ENCODE data around the gene STXBP2. TPM values are rescaled to one million over a fixed set of nuclear protein-coding genes. Genes with fewer than 3 reads are reported as not detected.

STXBP2 gene
- total RNA-seq, 1 donor from 2014 or later = 12.7 TPM

- no peak overlapping the region for H3K27ac ChIP-seq
- no peaks in the 10 kb centered on the region for H3K9me3 ChIP-seq (ENCODE audit: low read depth)
- H3F3A ChIP-seq (ENCODE audit: low read depth) = no peaks in the 10 kb centered on the region
- peaks cover 9% of the 10 kb centered on the region for H3K27me3 Mint-ChIP-seq (ENCODE audit: insufficient read depth, low read depth)
- peaks cover 5% of the 10 kb centered on the region for H3K4me1 ChIP-seq
- peak overlapping the region; percentile 100 for H3K4me3 Mint-ChIP-seq
- H3K4me2 ChIP-seq = peak overlapping the region; percentile 98
- TF ChIP-seq CTCF (IDR thresholded peaks at IDR 0.05) (no peak), EZH2 (IDR thresholded peaks at IDR 0.05) (no peak), EZH2phosphoT487 (IDR thresholded peaks at IDR 0.05) (no peak)
- DNase-seq (ENCODE audit: low spot score) = peak; percentile 40
- H3K79me2 ChIP-seq (ENCODE audit: low read depth) = peaks cover 57% of the 10 kb centered on the region
- peak overlapping the region; percentile 95 for H3K4me3 ChIP-seq
- no peaks in the 10 kb centered on the region for H3K9me3 Mint-ChIP-seq
- H3K27ac Mint-ChIP-seq = peak overlapping the region; percentile 100
- H3K9ac ChIP-seq = peak overlapping the region; percentile 97
- no peaks in the 10 kb centered on the region for H3K36me3 ChIP-seq
- H2AFZ ChIP-seq (replicated peaks) = peak overlapping the region; percentile 74
- peaks cover 6% of the 10 kb centered on the region for H4K20me1 ChIP-seq (ENCODE audit: low read depth)
- peaks cover 8% of the 10 kb centered on the region for H3K36me3 Mint-ChIP-seq
- H3K4me1 Mint-ChIP-seq = peaks cover 32% of the 10 kb centered on the region
- H3K27me3 ChIP-seq = no peaks in the 10 kb centered on the region
Observed at GRCh38 chr19:7628589-7629311, 8.2 kb upstream of the STXBP2 start.

- Histone ChIP-seq H3F3A (ENCODE audit: low read depth) (no peaks in the 10 kb centered on the region), H4K20me1 (ENCODE audit: low read depth) (peaks cover 6% of the 10 kb centered on the region), H3K36me3 (no peaks in the 10 kb centered on the region), H3K4me2 (peak within 1 kb of the TSS; percentile 98), H3K4me1 (peaks cover 5% of the 10 kb centered on the region), H3K27ac (no peak within 1 kb of the TSS), H3K4me3 (peak within 1 kb of the TSS; percentile 95), H3K27me3 (peaks cover 3% of the 10 kb centered on the region), H3K9me3 (ENCODE audit: low read depth) (no peaks in the 10 kb centered on the region), H3K9ac (peak within 1 kb of the TSS; percentile 98), H3K79me2 (ENCODE audit: low read depth) (peaks cover 57% of the 10 kb centered on the region), H2AFZ (replicated peaks) (peak within 1 kb of the TSS; percentile 74)
- peak within 1 kb of the TSS; percentile 100 for H3K4me3 Mint-ChIP-seq
- peak within 1 kb of the TSS; percentile 100 for H3K27ac Mint-ChIP-seq
- TF ChIP-seq EZH2phosphoT487 (IDR thresholded peaks at IDR 0.05) (no peak), CTCF (IDR thresholded peaks at IDR 0.05) (no peak), EZH2 (IDR thresholded peaks at IDR 0.05) (no peak)
- DNase-seq (ENCODE audit: low spot score) = peak; percentile 98
- H3K9me3 Mint-ChIP-seq = no peaks in the 10 kb centered on the region
- H3K36me3 Mint-ChIP-seq = peaks cover 8% of the 10 kb centered on the region
- H3K4me1 Mint-ChIP-seq = peaks cover 32% of the 10 kb centered on the region
- H3K27me3 Mint-ChIP-seq (ENCODE audit: insufficient read depth, low read depth) = peaks cover 9% of the 10 kb centered on the region
Observed at GRCh38 chr19:7629347-7630054, 7.4 kb upstream of the STXBP2 start, which contains the start of the genes PET100 and XAB2. TSS of gene PET100 (plus strand) at chr19:7629793. CDS start at chr19:7629834, 41 bp downstream. TSS of gene XAB2 (minus strand) at chr19:7629545. CDS start at chr19:7629527, 18 bp downstream.

GRCh38 chr19:7631577-7631976 is 5.3 kb upstream of the STXBP2 start:
- H3F3A ChIP-seq (ENCODE audit: low read depth) = peaks cover 12% of the 10 kb centered on the region
- peaks cover 32% of the 10 kb centered on the region for H3K4me1 Mint-ChIP-seq
- H3K4me1 ChIP-seq = peaks cover 5% of the 10 kb centered on the region
- H3K9ac ChIP-seq = no peak overlapping the region
- H3K79me2 ChIP-seq (ENCODE audit: low read depth) = peaks cover 53% of the 10 kb centered on the region
- no peaks in the 10 kb centered on the region for H3K9me3 Mint-ChIP-seq
- H3K27me3 Mint-ChIP-seq (ENCODE audit: insufficient read depth, low read depth) = peaks cover 17% of the 10 kb centered on the region
- no peak for TF ChIP-seq EZH2 (IDR thresholded peaks at IDR 0.05)
- no peak for TF ChIP-seq CTCF (IDR thresholded peaks at IDR 0.05)
- TF ChIP-seq EZH2phosphoT487 (IDR thresholded peaks at IDR 0.05) = no peak
- no peak overlapping the region for H3K27ac ChIP-seq
- no peak overlapping the region for H3K27ac Mint-ChIP-seq
- H3K27me3 ChIP-seq = peaks cover 24% of the 10 kb centered on the region
- peaks cover 6% of the 10 kb centered on the region for H4K20me1 ChIP-seq (ENCODE audit: low read depth)
- H3K4me3 ChIP-seq = no peak overlapping the region
- H3K36me3 ChIP-seq = no peaks in the 10 kb centered on the region
- peak overlapping the region; percentile 52 for H3K4me3 Mint-ChIP-seq
- H3K9me3 ChIP-seq (ENCODE audit: low read depth) = no peaks in the 10 kb centered on the region
- no peak for DNase-seq (ENCODE audit: low spot score)
- H3K36me3 Mint-ChIP-seq = peaks cover 6% of the 10 kb centered on the region
- no peak overlapping the region for H2AFZ ChIP-seq (replicated peaks)
- H3K4me2 ChIP-seq = no peak overlapping the region
